Hepatocyte (in vitro differentiated cells): Measurements from ENCODE around the gene TIRAP.

ENCODE experiments used
- EZH2 ChIP-seq: fragments of 200-600 bp; sonication (generic); IDR thresholded peaks from 2 replicates; pipeline ENCODE4 v1.6.1; 2016; ENCODE audit warnings: antibody characterized with exemption, mild to moderate bottlenecking, borderline replicate concordance
- EZH2phosphoT487 ChIP-seq: fragments of 200-600 bp; sonication (generic); IDR thresholded peaks from one replicate; pipeline ENCODE4 v1.6.1; 2018; ENCODE audit warnings: antibody characterized with exemption, mild to moderate bottlenecking, low read depth, moderate library complexity; ENCODE audit not compliant: unreplicated experiment, severe bottlenecking
- TF ChIP-seq, protein P1 (sequence below): fragments of 200-600 bp; sonication (generic); IDR thresholded peaks from 2 replicates; pipeline ENCODE4 v1.5.1; 2016; ENCODE audit warnings: antibody characterized with exemption, mild to moderate bottlenecking; ENCODE audit not compliant: poor library complexity

DNA sequence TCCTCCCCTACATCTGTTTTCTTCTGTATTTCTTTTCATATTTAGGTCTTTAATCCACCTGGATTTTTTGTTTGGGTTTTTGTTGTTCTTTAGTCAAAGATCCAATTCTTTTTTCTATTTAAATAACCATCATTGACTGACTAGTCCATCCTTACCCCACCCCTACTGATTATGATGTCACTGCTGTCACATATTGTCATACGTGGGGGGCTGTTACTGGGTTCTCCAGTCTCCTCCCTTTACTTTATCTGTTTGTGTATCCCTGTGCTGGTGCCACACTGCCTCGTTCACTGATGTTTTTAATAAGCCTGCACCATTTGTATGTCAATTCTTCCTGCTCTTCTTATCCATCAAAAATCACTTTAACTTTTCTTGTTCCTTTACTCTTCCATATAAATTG is 14.1 kb downstream of the TIRAP start:
- TF ChIP-seq, protein P1, sequence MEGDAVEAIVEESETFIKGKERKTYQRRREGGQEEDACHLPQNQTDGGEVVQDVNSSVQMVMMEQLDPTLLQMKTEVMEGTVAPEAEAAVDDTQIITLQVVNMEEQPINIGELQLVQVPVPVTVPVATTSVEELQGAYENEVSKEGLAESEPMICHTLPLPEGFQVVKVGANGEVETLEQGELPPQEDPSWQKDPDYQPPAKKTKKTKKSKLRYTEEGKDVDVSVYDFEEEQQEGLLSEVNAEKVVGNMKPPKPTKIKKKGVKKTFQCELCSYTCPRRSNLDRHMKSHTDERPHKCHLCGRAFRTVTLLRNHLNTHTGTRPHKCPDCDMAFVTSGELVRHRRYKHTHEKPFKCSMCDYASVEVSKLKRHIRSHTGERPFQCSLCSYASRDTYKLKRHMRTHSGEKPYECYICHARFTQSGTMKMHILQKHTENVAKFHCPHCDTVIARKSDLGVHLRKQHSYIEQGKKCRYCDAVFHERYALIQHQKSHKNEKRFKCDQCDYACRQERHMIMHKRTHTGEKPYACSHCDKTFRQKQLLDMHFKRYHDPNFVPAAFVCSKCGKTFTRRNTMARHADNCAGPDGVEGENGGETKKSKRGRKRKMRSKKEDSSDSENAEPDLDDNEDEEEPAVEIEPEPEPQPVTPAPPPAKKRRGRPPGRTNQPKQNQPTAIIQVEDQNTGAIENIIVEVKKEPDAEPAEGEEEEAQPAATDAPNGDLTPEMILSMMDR = no peak
- TF ChIP-seq EZH2 = no peak
- TF ChIP-seq EZH2phosphoT487 = no peak
